MM.1S (cell line): ENCODE data around the gene CXCL3.

Source experiments
- CTCF ChIP-seq: fragments of 300-600 bp; sonication (generic); IDR thresholded peaks from 2 replicates; pipeline ENCODE4 v1.5.1; 2016; ENCODE audit warnings: antibody characterized with exemption, low read length, mixed read lengths
- EZH2phosphoT487 ChIP-seq: fragments of 300-600 bp; sonication (generic); IDR thresholded peaks from 2 replicates; pipeline ENCODE4 v1.6.1; 2018; ENCODE audit warnings: antibody characterized with exemption, low read length

GRCh38 chr4:74018771-74019170 is 19.7 kb downstream of the CXCL3 start:
- TF ChIP-seq EZH2phosphoT487: no peak
- no peak for TF ChIP-seq CTCF
